ENCODE data around the gene MEI4.

DNA sequence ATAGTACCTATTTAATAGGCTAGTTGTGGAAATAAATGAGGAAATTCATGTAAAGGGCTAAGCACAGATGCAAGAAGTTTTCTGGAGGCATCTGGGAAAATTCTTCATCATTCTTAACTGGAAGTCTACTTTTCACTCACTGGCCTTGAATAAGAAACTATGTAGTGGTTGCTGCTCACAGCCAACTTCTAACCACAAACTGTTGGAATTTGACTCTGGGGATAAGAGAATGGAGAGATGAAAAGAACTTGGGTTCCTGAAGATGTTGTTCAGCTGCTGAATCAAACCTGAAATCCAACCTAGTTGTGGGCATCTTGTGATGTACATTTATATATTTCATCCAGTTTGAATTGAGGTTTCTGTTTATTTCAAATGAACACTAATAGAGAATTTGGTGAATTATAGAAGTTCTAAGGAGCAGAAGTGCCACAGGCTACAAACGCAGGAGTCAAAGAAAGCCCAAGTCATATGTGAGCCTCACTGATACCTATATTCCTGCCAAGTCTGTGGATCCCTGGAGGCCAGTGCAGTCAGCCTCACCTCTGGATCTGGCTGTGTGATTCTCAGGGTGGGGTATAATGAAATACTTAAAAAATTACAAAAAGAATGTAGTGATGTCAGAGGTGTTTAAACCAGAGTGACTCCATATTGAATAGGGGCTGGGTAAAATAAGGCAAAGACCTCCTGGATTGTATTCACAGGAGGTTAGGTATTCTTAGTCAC, 18.7 kb upstream of the MEI4 start:
- TF ChIP-seq PRRX2 (CRISPR knock-in tag; IDR thresholded peaks at IDR 0.05) (no peak), TCF7 (CRISPR knock-in tag; IDR thresholded peaks at IDR 0.05; ENCODE audit: low read depth) (no peak), CREB1 (CRISPR knock-in tag; IDR thresholded peaks at IDR 0.05) (no peak), ATF1 (CRISPR knock-in tag; IDR thresholded peaks at IDR 0.05) (no peak)
- TF ChIP-seq, protein P1, sequence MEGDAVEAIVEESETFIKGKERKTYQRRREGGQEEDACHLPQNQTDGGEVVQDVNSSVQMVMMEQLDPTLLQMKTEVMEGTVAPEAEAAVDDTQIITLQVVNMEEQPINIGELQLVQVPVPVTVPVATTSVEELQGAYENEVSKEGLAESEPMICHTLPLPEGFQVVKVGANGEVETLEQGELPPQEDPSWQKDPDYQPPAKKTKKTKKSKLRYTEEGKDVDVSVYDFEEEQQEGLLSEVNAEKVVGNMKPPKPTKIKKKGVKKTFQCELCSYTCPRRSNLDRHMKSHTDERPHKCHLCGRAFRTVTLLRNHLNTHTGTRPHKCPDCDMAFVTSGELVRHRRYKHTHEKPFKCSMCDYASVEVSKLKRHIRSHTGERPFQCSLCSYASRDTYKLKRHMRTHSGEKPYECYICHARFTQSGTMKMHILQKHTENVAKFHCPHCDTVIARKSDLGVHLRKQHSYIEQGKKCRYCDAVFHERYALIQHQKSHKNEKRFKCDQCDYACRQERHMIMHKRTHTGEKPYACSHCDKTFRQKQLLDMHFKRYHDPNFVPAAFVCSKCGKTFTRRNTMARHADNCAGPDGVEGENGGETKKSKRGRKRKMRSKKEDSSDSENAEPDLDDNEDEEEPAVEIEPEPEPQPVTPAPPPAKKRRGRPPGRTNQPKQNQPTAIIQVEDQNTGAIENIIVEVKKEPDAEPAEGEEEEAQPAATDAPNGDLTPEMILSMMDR (IDR thresholded peaks at IDR 0.05), result no peak
- TF ChIP-seq, protein P2, sequence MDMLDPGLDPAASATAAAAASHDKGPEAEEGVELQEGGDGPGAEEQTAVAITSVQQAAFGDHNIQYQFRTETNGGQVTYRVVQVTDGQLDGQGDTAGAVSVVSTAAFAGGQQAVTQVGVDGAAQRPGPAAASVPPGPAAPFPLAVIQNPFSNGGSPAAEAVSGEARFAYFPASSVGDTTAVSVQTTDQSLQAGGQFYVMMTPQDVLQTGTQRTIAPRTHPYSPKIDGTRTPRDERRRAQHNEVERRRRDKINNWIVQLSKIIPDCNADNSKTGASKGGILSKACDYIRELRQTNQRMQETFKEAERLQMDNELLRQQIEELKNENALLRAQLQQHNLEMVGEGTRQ (CRISPR knock-in tag; IDR thresholded peaks at IDR 0.05), result no peak
- TF ChIP-seq, protein P3, sequence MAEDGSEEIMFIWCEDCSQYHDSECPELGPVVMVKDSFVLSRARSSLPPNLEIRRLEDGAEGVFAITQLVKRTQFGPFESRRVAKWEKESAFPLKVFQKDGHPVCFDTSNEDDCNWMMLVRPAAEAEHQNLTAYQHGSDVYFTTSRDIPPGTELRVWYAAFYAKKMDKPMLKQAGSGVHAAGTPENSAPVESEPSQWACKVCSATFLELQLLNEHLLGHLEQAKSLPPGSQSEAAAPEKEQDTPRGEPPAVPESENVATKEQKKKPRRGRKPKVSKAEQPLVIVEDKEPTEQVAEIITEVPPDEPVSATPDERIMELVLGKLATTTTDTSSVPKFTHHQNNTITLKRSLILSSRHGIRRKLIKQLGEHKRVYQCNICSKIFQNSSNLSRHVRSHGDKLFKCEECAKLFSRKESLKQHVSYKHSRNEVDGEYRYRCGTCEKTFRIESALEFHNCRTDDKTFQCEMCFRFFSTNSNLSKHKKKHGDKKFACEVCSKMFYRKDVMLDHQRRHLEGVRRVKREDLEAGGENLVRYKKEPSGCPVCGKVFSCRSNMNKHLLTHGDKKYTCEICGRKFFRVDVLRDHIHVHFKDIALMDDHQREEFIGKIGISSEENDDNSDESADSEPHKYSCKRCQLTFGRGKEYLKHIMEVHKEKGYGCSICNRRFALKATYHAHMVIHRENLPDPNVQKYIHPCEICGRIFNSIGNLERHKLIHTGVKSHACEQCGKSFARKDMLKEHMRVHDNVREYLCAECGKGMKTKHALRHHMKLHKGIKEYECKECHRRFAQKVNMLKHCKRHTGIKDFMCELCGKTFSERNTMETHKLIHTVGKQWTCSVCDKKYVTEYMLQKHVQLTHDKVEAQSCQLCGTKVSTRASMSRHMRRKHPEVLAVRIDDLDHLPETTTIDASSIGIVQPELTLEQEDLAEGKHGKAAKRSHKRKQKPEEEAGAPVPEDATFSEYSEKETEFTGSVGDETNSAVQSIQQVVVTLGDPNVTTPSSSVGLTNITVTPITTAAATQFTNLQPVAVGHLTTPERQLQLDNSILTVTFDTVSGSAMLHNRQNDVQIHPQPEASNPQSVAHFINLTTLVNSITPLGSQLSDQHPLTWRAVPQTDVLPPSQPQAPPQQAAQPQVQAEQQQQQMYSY (CRISPR knock-in tag; IDR thresholded peaks at IDR 0.05), result no peak
- TF ChIP-seq, protein P4, sequence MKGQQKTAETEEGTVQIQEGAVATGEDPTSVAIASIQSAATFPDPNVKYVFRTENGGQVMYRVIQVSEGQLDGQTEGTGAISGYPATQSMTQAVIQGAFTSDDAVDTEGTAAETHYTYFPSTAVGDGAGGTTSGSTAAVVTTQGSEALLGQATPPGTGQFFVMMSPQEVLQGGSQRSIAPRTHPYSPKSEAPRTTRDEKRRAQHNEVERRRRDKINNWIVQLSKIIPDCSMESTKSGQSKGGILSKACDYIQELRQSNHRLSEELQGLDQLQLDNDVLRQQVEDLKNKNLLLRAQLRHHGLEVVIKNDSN (CRISPR knock-in tag; IDR thresholded peaks at IDR 0.05), result no peak
- TF ChIP-seq, protein P5, sequence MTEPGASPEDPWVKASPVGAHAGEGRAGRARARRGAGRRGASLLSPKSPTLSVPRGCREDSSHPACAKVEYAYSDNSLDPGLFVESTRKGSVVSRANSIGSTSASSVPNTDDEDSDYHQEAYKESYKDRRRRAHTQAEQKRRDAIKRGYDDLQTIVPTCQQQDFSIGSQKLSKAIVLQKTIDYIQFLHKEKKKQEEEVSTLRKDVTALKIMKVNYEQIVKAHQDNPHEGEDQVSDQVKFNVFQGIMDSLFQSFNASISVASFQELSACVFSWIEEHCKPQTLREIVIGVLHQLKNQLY (CRISPR knock-in tag; IDR thresholded peaks at IDR 0.05), result no peak

All from WTC11 (cell line).